COLO668 (cell line): ENCODE results near the gene HOXA11.

Experiments
- DNase-seq: peaks from one replicate; lab custom pipeline; 2025; ENCODE audit not compliant: unreplicated experiment; lab: John Stamatoyannopoulos, UW

HOXA11 gene

DNA sequence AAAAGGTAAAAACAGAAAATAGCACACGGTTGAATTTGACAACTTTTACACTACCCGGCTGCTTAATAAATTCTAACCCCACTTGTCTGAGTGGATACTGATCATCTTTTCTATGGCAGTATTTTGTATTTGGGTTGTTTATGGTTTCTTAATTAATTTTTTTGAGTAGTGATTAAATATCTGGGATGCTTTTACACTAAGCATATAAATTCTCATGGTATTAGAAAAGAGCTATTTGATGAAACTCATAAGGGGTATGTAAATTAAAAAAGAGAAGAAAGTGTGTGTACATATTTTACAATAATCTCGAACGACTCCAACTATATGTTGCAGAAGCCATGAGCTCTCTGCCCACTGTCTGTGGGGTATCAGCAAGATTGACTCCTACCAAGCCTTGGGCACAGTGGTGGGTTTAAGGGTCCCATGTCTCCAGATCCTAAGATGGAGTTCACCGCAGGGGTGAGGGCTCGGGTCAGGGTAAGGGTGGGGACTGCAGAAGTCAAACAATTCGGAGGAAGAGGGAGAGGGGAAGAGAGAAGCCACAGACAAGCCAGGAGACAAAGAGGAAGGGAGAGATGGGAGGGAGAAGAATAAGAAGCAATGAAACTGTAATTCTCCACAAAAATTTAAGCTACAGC lies 22.4 kb upstream of the HOXA11 start:
- no peak for DNase-seq

DNA sequence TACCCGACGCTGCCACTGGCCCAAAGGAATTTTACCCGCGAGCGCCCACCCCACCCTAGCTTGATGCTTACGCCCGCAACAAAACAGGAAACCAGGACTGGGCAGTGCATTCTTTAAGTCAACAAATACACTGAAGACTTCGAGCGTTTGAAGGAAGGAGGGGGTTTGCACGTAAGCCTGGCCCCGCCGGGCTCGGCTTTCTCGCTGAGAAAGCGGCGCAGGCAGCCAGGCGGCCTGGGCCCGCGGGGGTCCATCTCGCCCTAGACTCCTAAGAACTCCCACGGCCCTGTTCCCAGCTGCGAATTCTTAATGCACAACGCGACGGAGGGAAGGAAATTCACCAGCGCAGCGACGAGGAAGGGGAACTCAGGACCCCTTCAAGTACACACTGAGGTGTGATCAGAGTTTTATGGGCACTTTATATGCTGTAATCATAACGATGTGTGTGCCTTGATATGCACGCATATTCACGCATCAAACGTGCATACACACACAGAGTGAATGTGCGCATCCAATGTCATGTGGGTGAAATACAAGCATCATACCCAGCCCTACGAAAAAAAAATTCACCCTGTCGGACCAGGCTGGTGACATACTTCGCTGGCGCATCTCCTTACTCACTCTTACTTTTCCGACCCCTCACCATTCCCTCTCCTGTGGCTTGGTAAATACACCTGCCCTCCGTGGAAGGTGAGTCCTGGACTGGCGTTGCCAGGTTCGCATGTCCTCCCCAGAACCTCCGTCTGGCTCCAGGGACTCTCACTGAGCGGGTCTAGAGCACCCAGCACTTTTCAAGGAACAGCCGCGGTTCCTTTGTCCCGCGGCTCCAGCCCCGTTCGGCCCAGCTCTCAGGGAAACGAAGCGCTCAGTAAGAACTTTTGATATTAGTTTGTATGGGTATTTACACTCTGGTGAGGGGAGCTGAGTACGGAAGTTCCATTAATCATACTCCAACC lies 20.6 kb upstream of the HOXA11 start:
- no peak for DNase-seq

DNA sequence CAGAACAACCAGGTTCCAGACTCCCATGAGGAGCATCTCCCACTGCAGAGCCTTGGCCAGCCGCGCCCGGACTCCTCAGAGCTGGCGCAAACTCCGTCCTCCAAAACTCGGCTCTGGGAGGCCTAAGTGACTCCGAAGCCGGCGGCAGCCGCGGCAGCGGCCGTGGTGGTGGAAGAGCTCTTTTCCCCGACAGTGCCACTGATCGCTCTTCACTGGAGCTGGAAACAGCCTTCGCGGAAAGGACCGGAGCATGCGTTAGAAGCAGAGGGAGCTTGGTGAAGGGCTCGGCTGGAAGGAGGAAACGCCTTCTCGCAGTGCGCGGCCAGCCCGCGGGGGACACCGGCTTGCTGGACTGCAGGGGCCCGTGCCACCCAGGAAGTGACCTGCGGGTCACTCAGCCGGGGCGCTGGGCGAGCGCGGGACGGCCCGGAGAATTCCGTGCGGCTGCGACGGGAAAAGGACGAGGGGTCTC lies 19.9 kb upstream of the HOXA11 start:
- no peak for DNase-seq

DNA sequence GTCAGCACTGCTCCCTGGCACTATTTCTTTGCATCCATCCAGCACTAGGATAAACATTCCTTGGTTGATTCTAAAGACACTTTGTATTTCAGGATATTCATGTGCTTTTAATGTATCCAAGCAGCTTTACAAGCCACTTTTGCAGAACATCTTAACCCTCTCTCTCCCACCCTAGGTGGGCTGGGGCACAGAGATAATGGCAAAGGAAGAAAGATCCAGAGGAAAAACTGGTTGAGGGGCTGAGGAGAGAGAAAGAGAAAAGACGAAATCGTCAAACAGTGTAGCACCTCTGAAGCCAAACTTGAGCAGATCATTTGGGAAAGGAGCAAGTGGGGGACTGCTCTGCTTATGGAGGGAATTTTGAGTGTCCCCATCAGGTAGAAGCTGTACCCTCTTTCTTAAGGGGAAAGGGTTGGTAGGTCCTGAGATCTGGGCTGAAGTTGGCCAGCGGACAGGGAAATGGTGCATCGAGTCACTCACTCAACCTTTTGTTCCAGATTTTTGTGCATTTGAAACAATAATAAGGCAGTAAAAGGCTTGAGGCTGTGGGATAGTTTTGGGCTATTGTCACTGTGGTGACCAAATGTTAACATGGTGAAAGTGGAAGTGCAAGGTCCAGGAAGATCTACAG lies 19.0 kb upstream of the HOXA11 start:
- no peak for DNase-seq

DNA sequence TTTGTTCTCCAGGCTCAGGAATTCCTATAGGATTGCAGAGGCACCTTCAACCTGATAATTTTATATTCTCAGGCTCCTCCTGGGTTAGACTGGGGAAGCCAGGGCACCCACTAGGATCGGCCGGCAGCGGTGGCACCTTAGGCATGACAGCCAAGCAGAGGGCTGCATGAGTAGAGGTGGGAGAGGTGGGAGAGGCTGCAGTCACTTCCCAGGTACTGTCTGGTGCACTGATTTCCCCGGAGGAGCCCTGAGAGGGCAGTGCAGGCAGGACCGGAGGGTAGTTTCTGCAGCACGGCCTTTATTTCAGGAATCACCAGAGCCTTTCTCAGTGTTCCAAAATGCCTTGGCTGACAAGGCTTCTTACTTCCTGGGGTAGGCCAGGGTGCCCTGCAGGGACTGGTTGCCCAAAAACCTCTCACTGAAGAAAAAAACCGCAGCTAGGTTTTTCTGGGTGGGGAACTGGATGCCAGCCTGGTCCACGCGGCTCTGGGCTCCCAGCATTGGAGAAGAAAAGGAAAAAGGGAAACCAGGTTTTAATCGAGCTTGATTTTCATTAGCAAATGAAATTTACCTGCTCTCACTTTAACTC lies 18.4 kb upstream of the HOXA11 start:
- no peak for DNase-seq

DNA sequence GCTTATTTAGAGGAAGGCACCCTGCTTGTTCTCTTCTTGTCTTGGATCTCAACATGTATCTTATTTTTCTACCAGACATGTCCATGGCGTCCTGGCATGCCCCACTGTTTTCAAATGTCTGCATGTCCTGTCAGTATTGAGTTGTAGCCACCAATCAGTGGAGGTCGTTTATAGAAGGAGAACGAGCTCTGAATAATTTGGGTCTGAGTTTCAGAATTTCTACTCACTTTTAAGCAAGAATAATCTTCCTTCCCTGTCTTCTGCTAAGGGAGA lies 17.8 kb upstream of the HOXA11 start:
- no peak for DNase-seq

- no peak for DNase-seq
These were observed 17.2 kb upstream of the HOXA11 start for GRCh38 chr7:27202018-27202861.

DNA sequence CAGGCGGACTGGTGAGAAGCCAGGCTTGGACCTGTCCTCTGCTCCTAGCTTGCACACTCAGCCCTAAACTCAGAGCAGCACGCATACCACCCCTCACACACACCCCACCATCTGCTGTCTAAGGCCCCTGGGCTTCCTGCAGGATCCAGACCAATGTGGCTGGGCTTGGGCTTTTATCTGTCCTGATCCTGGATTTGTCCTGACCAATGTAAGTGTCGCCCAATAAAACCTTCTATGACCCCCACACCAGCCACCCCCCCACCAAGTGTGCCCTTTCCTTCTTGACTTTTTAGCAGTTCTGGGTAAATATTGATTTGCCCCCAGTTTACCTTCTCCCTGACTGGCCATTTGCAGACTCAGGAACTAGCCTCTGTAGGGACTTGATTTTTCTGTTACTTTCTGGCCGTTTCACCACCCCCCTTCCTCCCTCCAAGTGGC lies 16.6 kb upstream of the HOXA11 start:
- no peak for DNase-seq

DNA sequence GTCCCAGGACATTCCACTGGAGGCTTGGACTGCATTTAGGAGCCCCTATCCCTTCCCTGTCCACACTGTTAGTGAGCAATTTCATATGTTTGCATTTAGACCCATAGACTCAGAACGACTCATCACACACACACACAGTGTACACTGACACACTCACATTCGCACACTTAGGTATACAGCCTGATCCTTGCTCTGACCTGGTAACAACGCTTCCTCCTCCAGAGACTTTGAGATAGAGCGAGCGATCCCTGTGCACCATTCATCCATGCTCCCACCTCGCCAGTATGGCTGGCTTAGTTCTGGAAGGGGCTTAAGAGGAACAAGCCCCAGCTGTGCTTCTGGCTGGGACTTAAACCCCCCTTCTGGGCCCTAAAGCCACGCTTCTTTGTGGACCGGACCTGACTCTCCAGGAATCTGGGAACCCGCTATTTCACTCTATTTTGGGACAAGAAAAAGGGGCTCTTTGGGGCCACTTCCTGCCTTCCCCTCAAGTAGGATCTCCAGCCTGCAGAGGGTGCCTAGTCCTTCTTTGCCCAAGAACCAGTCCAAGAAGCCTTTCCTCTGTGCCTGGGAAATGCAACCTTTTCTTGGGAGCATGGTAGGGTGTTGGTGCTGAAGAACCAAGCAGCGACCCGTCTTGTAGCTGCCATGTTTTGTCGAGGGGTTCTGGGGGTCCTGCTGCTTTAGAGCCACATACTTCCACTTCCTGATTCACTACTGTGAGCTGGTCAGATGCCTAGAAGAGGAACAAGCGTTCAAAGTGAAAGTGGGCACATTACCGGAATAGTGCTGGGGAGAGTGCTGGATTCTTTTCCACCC lies 15.9 kb upstream of the HOXA11 start:
- DNase-seq = no peak

DNA sequence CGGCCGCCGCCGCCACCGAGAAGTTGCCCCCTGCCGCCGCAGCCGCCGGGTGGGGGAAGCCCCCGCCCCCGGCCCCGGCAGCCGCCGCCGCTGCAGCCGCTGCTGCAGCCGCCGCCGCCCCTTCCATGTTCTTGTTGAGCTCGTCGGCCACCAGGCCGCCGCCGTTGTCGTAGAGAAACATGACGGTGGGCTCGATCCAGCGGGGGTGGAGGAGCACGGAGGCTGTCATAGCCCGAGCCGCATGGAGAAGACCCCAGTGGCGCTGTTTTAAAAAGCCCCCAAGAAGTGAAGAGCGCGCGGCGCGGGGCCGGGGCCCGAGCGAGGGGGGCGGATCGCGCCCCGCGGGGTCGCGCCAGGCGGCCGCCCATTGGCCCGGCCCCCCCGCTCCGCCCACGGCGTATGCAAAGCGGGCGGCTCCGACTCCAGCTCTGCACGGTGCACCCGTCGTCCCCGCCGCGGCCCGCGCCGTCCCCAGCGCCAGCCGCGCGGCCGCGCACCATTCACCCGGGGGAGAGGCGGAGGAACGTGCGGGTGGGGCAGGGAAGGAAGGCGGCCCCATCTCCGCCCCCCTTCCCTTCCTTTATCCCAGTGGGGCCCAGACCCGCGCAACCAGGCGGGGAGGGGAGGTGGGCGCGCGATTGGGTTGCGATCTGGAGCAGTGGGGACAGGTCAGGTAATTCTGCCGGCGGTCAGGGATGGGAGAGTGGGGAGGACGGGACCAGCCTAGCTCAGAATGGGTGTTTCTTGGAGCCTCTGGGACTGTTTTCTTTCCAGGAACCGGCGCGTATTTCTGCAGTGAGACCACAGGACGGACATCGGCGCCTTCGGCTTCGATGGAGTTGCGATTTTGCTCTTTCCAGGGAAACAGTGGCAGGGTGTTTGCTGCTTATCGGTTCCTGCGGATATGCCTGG lies 15.1 kb upstream of the HOXA11 start, which contains the start of gene HOXA13:
Gene HOXA13, minus strand, starts transcription at position 243 of the 912 bp plus-strand sequence. Its CDS starts 14 bp downstream, at position 229.
- DNase-seq = peak; percentile 97

DNA sequence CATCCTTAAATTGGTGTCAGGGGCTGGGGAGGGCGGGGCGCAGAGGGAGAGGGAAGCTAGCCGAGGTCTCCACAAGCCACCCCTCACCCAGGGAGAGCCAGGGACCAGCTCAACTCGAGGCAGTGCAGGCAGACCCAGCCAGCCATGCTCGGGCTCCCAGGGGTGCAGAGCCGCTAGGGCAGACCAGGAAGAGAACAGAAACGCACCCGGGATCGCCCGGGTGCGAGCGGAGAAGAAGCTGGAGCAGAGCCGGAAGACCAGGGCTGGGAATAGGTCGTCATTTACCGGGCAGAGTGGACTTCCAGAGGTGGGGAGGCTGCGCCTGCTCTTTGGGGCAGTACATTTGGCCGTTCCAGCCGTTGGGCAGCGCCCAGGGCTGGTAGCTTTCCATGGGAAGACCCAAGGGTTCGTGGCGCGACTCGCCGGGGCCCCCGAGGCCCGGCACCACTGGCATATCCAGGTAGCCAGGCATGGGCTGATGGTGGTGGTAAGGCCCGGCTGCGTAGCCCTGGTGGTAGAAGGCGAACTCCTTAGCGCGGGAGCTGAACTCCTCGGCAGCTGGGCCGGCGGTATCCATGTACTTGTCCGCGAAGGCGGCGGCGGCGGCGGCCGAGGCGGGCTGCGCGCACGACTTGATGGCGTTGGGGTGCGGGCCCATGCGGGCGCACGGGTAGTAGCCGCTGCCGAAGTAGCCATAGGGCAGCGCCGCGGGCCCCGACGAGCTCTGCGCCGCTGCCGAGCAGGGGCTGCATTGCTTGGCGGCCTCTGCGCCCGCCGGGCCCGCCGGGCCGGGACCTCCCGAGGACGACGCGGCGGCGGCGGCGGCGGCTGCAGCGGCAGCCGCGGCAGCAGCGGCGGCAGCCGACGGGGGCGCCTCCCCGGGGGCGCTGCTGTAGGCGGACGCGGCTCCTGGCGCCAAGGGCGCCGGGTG lies 14.1 kb upstream of the HOXA11 start:
- DNase-seq = peak; percentile 85

- DNase-seq = no peak
These were observed 13.3 kb upstream of the HOXA11 start for GRCh38 chr7:27198138-27198841.

DNA sequence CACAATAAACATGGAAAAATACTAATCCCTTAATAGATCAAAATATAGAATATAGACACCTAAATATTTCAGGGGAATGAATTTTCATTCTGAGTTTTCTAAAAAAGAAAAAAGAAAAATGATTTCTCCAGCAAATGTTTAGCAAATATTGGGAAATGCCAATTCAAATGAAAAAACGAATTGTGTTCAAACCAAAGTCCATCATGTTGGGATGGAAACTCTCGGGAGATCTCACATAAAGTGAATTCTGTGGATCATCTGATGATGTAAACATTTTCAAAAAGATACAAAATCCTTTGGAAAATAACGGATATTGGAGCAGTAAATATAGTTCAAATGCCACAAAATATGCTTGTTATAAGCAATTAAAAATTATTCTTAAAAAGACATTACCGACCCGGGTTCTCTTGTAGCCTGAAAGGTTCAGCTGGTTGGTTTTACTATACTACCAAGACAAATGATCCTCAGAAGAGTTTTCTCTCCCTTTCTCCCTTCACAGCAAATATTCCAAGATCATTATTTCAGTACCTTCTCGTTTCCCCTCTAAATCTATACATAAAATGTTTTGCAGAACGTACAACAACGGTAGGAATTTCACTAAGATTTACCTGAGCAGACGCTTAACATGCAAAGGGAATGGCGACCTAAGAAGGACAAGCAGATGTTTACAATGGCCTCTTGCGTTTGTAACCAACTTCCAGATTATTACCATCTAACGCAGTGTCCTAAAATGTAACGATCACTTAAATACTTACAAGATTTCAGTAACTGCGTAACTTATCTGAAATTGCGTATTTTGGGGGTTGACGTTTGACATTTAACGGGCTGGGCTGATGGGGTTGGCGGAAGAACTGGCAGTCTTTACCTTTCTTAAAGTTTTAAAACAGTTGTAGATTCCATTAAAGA lies 12.4 kb upstream of the HOXA11 start:
- no peak for DNase-seq

DNA sequence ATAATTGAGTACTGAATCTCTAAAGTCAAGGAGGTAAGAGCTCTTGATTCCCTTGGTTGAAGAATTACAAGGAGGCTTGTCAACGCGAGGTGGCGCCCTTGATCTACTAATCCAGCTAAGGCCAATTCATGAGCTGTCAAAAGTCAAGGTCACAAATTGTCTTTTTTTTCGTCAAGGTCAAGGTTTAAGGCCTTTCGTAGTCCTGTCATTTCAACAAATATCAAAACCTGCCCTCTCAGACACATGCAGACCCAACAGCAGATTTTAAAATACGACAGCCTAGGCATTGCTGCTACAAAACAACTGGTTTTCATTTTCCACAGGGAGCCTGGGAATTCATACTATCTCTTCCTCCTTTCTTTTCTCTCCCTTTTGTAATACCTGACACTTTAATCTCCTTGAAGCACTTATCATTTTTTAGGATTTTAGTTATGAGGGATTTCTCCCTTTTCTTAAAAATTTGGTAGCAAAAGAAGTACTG lies 11.3 kb upstream of the HOXA11 start:
- DNase-seq = peak; percentile 91

DNA sequence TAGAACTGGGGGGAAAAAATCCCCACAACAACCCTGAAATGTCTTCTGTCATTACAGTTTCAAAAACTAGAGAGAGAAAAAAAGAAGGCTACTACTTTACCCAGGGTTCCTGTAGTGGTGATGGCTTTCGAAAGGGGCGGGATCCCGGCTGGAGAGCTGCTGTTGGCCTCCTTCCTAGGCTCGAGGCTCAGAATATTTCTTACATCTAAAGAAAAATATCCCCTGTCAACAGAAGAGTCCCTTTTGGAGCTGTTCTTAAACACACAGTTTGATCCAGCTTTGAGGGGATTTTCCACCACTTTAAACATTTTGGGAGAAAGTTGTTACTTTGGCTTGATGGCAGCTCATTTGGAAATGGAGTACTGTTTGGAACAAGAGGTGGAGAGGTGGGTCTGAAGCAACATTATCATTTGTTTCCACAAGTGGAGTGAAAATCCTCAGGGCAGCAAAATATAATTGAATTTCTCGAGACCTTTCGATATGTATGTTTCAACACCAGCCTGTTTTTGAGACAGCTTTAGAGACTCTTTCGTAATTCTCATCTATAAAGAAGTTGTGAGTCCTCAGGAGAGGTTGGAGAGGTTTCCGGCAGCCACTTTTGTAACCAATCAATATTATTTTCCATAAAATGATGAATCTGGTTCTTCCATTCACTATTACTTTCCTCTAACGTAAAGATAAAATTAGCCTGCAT lies 9.8 kb upstream of the HOXA11 start:
- no peak for DNase-seq
